ENCODE measurements around the gene SSBP3.
"Not testable (repeated sequence)": the region's sequence is repeated elsewhere in the genome, so short reads cannot be mapped to it uniquely, and the experiment has no call there.

- not testable (repeated sequence) for TF ChIP-seq CTCF (conservative IDR thresholded peaks at IDR 0.05; ENCODE audit: low read depth in 2 of 2); POLR2AphosphoS5 (IDR thresholded peaks at IDR 0.05; ENCODE audit: low read depth); EZH2 (IDR thresholded peaks at IDR 0.05; ENCODE audit: low read depth, unreplicated experiment); CREB1 (CRISPR knock-in tag; IDR thresholded peaks at IDR 0.05; ENCODE audit: low read depth); EZH2phosphoT487 (IDR thresholded peaks at IDR 0.05; ENCODE audit: unreplicated experiment); JUNB (IDR thresholded peaks at IDR 0.05; ENCODE audit: unreplicated experiment); REST (IDR thresholded peaks at IDR 0.05; ENCODE audit: unreplicated experiment); STAT1 (IDR thresholded peaks at IDR 0.05; ENCODE audit: unreplicated experiment); ZNF331 (CRISPR knock-in tag; IDR thresholded peaks at IDR 0.05; ENCODE audit: low read depth); NANOG (IDR thresholded peaks at IDR 0.05; ENCODE audit: borderline replicate concordance); ZNF114 (CRISPR knock-in tag; IDR thresholded peaks at IDR 0.05)
- TF ChIP-seq, protein P1, sequence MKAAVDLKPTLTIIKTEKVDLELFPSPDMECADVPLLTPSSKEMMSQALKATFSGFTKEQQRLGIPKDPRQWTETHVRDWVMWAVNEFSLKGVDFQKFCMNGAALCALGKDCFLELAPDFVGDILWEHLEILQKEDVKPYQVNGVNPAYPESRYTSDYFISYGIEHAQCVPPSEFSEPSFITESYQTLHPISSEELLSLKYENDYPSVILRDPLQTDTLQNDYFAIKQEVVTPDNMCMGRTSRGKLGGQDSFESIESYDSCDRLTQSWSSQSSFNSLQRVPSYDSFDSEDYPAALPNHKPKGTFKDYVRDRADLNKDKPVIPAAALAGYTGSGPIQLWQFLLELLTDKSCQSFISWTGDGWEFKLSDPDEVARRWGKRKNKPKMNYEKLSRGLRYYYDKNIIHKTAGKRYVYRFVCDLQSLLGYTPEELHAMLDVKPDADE (IDR thresholded peaks at IDR 0.05), result not testable (repeated sequence)
- TF ChIP-seq, protein P2, sequence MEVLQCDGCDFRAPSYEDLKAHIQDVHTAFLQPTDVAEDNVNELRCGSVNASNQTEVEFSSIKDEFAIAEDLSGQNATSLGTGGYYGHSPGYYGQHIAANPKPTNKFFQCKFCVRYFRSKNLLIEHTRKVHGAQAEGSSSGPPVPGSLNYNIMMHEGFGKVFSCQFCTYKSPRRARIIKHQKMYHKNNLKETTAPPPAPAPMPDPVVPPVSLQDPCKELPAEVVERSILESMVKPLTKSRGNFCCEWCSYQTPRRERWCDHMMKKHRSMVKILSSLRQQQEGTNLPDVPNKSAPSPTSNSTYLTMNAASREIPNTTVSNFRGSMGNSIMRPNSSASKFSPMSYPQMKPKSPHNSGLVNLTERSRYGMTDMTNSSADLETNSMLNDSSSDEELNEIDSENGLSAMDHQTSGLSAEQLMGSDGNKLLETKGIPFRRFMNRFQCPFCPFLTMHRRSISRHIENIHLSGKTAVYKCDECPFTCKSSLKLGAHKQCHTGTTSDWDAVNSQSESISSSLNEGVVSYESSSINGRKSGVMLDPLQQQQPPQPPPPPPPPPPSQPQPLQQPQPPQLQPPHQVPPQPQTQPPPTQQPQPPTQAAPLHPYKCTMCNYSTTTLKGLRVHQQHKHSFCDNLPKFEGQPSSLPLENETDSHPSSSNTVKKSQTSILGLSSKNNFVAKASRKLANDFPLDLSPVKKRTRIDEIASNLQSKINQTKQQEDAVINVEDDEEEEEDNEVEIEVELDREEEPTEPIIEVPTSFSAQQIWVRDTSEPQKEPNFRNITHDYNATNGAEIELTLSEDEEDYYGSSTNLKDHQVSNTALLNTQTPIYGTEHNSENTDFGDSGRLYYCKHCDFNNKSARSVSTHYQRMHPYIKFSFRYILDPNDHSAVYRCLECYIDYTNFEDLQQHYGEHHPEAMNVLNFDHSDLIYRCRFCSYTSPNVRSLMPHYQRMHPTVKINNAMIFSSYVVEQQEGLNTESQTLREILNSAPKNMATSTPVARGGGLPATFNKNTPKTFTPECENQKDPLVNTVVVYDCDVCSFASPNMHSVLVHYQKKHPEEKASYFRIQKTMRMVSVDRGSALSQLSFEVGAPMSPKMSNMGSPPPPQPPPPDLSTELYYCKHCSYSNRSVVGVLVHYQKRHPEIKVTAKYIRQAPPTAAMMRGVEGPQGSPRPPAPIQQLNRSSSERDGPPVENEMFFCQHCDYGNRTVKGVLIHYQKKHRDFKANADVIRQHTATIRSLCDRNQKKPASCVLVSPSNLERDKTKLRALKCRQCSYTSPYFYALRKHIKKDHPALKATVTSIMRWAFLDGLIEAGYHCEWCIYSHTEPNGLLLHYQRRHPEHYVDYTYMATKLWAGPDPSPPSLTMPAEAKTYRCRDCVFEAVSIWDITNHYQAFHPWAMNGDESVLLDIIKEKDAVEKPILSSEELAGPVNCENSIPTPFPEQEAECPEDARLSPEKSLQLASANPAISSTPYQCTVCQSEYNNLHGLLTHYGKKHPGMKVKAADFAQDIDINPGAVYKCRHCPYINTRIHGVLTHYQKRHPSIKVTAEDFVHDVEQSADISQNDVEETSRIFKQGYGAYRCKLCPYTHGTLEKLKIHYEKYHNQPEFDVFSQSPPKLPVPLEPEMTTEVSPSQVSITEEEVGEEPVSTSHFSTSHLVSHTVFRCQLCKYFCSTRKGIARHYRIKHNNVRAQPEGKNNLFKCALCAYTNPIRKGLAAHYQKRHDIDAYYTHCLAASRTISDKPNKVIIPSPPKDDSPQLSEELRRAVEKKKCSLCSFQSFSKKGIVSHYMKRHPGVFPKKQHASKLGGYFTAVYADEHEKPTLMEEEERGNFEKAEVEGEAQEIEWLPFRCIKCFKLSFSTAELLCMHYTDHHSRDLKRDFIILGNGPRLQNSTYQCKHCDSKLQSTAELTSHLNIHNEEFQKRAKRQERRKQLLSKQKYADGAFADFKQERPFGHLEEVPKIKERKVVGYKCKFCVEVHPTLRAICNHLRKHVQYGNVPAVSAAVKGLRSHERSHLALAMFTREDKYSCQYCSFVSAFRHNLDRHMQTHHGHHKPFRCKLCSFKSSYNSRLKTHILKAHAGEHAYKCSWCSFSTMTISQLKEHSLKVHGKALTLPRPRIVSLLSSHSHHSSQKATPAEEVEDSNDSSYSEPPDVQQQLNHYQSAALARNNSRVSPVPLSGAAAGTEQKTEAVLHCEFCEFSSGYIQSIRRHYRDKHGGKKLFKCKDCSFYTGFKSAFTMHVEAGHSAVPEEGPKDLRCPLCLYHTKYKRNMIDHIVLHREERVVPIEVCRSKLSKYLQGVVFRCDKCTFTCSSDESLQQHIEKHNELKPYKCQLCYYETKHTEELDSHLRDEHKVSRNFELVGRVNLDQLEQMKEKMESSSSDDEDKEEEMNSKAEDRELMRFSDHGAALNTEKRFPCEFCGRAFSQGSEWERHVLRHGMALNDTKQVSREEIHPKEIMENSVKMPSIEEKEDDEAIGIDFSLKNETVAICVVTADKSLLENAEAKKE (CRISPR knock-in tag; IDR thresholded peaks at IDR 0.05), result not testable (repeated sequence)
Observed at GRCh38 chr1:54448801-54449200, 42.6 kb upstream of the SSBP3 start.
